Measurements from ENCODE around the gene NDRG4.

The NDRG4 gene

DNA sequence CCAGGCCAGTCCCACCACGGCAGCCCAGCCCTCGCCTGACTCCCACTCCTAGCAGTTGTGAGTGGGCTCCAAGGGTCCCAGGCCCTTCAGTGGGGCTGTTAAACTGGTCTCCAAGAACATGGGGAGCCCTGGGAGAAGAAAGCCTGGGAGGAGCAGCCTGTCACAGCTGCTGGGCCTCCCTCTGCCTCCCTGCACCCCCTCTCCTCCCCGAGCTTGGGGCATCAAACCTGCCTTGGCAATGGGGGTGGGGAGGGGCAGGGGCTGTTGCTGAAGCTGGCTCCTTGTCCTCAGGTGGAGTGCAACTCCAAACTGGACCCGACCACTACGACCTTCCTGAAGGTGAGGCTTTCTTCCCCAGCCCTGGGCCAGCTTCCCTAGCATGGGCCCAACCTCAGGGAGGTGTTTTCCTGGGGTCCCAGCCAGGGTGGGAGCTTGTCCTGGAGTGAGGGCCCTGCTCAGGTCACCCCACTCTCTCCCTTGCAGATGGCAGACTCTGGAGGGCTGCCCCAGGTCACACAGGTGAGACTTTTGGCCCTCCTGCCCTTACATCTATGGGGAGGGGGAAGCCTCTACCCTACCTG, 8.8 kb downstream of the NDRG4 start:
- no peaks in the 10 kb centered on the region for H3K36me3 Mint-ChIP-seq (ENCODE audit: low read depth)
- H3K4me3 Mint-ChIP-seq: no peak overlapping the region
- TF ChIP-seq, protein P1, sequence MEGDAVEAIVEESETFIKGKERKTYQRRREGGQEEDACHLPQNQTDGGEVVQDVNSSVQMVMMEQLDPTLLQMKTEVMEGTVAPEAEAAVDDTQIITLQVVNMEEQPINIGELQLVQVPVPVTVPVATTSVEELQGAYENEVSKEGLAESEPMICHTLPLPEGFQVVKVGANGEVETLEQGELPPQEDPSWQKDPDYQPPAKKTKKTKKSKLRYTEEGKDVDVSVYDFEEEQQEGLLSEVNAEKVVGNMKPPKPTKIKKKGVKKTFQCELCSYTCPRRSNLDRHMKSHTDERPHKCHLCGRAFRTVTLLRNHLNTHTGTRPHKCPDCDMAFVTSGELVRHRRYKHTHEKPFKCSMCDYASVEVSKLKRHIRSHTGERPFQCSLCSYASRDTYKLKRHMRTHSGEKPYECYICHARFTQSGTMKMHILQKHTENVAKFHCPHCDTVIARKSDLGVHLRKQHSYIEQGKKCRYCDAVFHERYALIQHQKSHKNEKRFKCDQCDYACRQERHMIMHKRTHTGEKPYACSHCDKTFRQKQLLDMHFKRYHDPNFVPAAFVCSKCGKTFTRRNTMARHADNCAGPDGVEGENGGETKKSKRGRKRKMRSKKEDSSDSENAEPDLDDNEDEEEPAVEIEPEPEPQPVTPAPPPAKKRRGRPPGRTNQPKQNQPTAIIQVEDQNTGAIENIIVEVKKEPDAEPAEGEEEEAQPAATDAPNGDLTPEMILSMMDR (IDR thresholded peaks at IDR 0.05): no peak
- H3K4me1 Mint-ChIP-seq: peaks cover 22% of the 10 kb centered on the region
- no peaks in the 10 kb centered on the region for H3K9me3 Mint-ChIP-seq
- no peak overlapping the region for H3K27ac Mint-ChIP-seq
- H3K27me3 Mint-ChIP-seq (ENCODE audit: low read depth, poor library complexity): no peaks in the 10 kb centered on the region
- DNase-seq: no peak

DNA sequence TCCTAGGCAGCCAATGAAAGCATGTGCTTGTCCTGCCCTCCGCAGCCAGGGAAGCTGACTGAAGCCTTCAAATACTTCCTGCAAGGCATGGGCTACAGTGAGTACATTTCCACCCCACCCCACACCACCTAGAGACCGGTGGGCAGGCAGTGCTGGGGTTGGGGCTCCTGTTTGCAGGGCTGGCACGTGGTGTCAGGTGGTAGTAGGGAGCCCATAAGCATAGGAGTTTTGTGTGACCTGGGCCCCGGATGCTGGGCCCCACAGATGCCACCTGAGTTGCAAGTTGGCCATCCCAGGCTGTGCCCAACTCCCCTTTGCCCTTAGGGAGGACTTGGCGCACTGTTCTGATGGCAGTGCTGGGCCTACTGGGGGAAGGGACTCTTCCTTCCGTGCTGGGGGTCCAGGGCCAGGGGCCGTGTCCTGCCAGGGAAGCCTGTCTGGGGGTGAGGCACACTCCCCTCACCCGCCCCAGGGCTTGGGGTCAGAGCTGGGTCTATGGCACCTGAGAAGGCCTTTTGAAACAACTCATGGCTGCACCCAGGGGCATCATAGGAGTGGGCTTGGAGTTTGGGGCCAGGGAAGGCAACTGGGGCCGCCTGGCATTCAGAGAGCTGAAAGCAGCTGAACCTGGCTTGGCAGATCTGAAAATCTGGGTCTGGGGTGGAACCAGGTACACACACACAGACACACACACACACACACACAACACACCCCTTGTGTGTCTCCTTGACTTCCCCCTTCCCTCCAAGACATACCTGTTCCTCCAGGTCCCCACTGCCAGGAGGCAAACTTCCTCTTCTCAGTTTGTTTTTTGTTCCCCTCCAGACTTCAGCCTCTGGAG, 9.5 kb downstream of the NDRG4 start:
- no peak for DNase-seq
- peaks cover 27% of the 10 kb centered on the region for H3K4me1 Mint-ChIP-seq
- H3K27me3 Mint-ChIP-seq (ENCODE audit: low read depth, poor library complexity): no peaks in the 10 kb centered on the region
- TF ChIP-seq, protein P1 (IDR thresholded peaks at IDR 0.05): no peak
- H3K9me3 Mint-ChIP-seq: no peaks in the 10 kb centered on the region
- H3K36me3 Mint-ChIP-seq (ENCODE audit: low read depth): no peaks in the 10 kb centered on the region
- no peak overlapping the region for H3K27ac Mint-ChIP-seq
- H3K4me3 Mint-ChIP-seq: no peak overlapping the region

DNA sequence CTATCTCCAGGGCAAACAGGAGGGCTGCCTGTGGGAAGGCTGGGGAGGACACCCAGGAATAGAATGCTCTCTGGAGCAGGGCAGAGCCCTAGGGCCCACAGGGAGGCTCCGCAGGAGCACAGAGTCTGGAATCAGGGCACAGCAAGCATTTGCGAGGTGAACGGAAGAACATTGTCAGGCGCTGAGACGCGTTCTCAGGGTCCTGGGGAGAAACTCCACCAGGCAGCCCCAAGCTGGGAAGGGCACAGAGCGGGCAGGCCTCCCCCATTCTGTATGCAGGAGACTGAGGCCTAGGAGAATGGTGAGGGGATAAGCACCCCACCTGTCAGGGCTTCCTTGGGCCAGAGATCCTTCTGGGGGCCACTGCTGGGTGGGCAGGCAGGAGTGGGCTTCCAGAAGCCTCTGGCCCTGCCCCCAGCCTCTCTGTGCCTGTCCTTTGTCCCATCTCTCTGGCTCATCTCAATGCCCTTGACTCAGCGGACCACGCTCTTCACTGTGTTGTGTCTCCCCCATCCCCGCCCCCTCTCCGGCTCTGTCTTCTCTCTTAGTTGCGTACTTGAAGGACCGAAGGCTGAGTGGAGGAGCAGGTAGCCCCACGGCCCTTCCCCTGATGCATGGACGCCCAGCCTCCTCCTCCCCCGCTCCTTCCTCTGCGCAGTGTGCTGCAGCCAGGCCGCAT, 10.3 kb downstream of the NDRG4 start:
- TF ChIP-seq, protein P1 (IDR thresholded peaks at IDR 0.05): no peak
- H3K36me3 Mint-ChIP-seq (ENCODE audit: low read depth): no peaks in the 10 kb centered on the region
- H3K4me1 Mint-ChIP-seq: peaks cover 34% of the 10 kb centered on the region
- peak overlapping the region; percentile 74 for H3K27ac Mint-ChIP-seq
- no peak overlapping the region for H3K4me3 Mint-ChIP-seq
- no peaks in the 10 kb centered on the region for H3K9me3 Mint-ChIP-seq
- no peak for DNase-seq
- no peaks in the 10 kb centered on the region for H3K27me3 Mint-ChIP-seq (ENCODE audit: low read depth, poor library complexity)

DNA sequence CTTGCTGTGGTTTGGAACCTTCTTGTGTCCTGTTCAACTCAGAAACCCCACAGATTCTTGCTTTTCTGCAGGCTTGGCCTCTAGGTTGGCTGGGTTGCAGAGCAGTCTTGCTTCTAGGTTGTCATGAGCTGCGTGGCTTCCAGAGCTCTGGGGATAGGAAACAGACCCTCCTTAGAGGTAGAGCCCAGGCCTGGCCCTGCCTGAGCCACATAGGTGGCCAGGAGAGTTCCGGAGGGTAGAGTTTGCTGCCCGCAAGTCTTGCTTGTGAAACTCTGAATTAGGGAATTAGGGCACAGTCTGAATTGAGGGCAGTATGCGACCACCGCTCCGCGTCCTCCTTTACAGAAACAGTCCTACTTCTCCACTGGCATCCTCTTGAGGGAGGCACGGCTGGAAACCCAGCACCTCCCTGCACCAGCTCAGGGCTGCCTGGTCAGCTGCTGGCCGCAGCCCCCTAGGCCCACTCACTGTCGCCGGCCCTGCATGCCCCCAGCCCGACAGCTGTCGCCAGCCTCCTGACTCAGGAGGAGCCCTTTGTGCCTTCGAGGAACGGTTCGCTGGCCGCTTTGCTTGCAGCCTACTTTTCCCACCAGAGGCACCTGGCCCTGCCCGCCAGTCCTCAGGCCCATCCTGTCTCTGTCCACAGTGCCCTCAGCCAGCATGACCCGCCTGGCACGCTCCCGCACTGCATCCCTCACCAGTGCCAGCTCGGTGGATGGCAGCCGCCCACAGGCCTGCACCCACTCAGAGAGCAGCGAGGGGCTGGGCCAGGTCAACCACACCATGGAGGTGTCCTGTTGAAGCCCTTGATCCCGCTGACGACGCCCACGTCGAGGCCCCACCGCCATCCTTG, 11.1 kb downstream of the NDRG4 start:
- TF ChIP-seq, protein P1 (IDR thresholded peaks at IDR 0.05): no peak
- Mint-ChIP-seq H3K4me1 (peaks cover 34% of the 10 kb centered on the region), H3K36me3 (ENCODE audit: low read depth) (no peaks in the 10 kb centered on the region), H3K27me3 (ENCODE audit: low read depth, poor library complexity) (no peaks in the 10 kb centered on the region), H3K9me3 (no peaks in the 10 kb centered on the region), H3K27ac (peak overlapping the region; percentile 74), H3K4me3 (no peak overlapping the region)
- DNase-seq: no peak

DNA sequence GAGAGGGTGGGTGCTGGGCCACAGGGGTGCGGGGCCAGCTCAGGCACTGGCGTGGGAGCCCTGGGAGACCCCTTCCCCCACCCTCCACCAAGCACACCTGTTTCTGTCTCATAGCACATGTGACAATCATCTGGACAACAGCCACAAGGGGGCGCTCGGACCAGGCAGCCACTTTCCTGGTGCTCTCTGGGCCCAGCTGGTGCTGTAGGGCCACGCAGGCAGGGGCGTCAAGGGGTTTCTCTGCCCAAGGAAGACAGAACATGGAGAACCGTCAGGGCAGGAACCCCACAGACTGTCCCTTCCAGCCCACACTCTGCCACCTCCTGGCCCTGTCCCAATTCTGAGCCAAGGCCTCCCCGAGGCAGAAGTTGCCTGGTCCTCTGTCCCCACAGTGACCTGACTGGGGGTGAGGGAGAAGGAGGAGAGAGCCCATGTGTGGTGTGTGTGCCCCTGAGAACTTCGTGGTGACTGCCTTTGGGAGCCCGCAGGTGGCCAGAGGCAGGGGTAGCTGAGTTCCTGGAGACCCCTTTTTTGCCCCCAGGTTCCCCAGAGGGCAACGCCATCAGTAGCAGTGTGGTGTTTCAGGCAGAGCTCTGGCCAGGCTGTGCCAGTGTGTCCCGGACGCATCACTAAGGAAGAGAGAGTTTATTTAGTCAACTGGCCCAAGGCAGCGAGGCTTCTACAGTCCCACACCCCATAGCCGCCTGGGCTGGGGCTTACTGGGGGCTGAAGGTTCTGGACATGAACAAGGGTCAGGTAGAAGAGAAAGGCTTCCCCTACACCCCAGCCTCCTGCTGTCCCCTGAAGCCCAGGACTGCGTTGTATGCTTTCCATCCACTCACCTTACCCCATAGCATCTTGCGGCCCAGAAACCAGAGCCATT, 12.2 kb downstream of the NDRG4 start:
- H3K27me3 Mint-ChIP-seq (ENCODE audit: low read depth, poor library complexity): no peaks in the 10 kb centered on the region
- H3K36me3 Mint-ChIP-seq (ENCODE audit: low read depth): peaks cover 4% of the 10 kb centered on the region
- DNase-seq: peak; percentile 87
- no peak overlapping the region for H3K27ac Mint-ChIP-seq
- H3K4me1 Mint-ChIP-seq: peaks cover 45% of the 10 kb centered on the region
- H3K9me3 Mint-ChIP-seq: no peaks in the 10 kb centered on the region
- H3K4me3 Mint-ChIP-seq: no peak overlapping the region
- TF ChIP-seq, protein P1 (IDR thresholded peaks at IDR 0.05): peak; percentile 82
